GM12892 (cell line): ENCODE results near the gene FKRP.

Experiments
- POLR2A ChIP-seq: IDR thresholded peaks from 2 replicates; pipeline ENCODE4 v1.6.1; 2011; ENCODE audit warnings: low read depth, low read length, control low read depth
- POLR2AphosphoS5 ChIP-seq: IDR thresholded peaks from 2 replicates; pipeline ENCODE4 v1.6.1; 2011; ENCODE audit warnings: low read depth, low read length, control low read depth
- TAF1 ChIP-seq: IDR thresholded peaks from 2 replicates; pipeline ENCODE4 v1.6.1; 2011; ENCODE audit warnings: low read depth, mild to moderate bottlenecking, control low read depth, low read length, borderline replicate concordance

DNA sequence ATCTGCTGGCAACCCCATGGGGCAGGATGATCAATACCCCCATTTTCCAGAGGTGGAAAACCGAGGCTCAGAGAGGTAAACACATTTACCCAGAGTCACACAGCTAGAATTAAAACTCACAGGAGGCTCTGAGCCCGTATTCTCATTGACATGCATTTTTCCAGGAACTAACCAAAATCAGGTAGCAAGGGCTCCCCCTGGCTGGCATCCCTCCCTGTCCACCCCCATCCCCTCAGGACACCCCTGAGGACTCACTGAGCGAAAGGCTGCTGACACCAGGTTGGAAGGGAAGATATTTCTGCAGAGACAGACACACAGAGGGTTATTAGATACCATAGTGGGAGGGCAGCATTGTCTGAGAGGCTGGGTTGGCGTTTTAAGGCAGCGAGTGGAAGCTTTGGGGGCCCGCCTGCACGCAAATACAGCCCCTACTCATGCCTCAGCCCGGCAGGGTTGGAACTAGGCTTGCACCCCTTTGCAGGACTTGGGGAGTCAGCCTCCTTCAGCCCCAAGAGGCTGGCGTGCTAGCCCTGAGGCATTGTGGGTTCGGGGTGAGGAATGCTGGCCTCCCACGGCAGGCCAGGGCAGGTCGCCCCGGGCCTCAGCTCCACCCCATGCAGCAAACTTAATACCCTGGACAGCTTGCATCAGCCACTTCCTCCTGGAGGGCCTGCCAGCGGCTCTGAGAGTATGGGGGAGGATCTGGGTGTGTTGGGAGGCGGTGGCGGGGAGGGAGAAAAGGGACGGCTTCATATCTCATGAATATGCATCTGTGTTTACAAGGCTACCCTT, 38.6 kb downstream of the FKRP start:
- TF ChIP-seq POLR2A: peak; percentile 31; the same call in 1 of the 2 replicates
- TF ChIP-seq POLR2AphosphoS5: 0 out of 2 replicates have a peak, but pooled peaks have one; percentile 30
- no peak for TF ChIP-seq TAF1
